ENCODE measurements around the gene SH2D4B. TPM values are rescaled to one million over a fixed set of nuclear protein-coding genes. Genes with fewer than 3 reads are reported as not detected.

SH2D4B gene
- not detected for polyA plus RNA-seq (2012; ENCODE audit: insufficient read depth, insufficient read length, low read depth)

- H3K36me3 ChIP-seq = no peaks in the 10 kb centered on the region
- peaks cover 13% of the 10 kb centered on the region for H3K4me1 ChIP-seq
- no peak within 1 kb of the TSS for H3K4me3 ChIP-seq (ENCODE audit: low read depth, low read length)
- peaks cover 12% of the 10 kb centered on the region; the same call in 1 of the 2 replicates for H3K27me3 ChIP-seq
- H3K9me3 ChIP-seq = no peaks in the 10 kb centered on the region
- no peak for DNase-seq
- TF ChIP-seq, protein P1, sequence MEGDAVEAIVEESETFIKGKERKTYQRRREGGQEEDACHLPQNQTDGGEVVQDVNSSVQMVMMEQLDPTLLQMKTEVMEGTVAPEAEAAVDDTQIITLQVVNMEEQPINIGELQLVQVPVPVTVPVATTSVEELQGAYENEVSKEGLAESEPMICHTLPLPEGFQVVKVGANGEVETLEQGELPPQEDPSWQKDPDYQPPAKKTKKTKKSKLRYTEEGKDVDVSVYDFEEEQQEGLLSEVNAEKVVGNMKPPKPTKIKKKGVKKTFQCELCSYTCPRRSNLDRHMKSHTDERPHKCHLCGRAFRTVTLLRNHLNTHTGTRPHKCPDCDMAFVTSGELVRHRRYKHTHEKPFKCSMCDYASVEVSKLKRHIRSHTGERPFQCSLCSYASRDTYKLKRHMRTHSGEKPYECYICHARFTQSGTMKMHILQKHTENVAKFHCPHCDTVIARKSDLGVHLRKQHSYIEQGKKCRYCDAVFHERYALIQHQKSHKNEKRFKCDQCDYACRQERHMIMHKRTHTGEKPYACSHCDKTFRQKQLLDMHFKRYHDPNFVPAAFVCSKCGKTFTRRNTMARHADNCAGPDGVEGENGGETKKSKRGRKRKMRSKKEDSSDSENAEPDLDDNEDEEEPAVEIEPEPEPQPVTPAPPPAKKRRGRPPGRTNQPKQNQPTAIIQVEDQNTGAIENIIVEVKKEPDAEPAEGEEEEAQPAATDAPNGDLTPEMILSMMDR (IDR thresholded peaks at IDR 0.05; ENCODE audit: low read depth, low read length) = no peak
These were observed at the start of gene SH2D4B for GRCh38 chr10:80537736-80538480. Gene SH2D4B, plus strand, starts transcription at chr10:80537902. Its CDS starts 430 bp downstream, at chr10:80538332.

GRCh38 chr10:80488539-80489066 lies 49.1 kb upstream of the SH2D4B start:
- TF ChIP-seq, protein P1 (IDR thresholded peaks at IDR 0.05; ENCODE audit: low read depth, low read length) = no peak
- DNase-seq = no peak
- Histone ChIP-seq H3K4me1 (no peaks in the 10 kb centered on the region), H3K9me3 (no peaks in the 10 kb centered on the region), H3K36me3 (no peaks in the 10 kb centered on the region; the same call in 1 of the 2 replicates), H3K4me3 (ENCODE audit: low read depth, low read length) (no peak overlapping the region), H3K27me3 (no peaks in the 10 kb centered on the region)

DNA sequence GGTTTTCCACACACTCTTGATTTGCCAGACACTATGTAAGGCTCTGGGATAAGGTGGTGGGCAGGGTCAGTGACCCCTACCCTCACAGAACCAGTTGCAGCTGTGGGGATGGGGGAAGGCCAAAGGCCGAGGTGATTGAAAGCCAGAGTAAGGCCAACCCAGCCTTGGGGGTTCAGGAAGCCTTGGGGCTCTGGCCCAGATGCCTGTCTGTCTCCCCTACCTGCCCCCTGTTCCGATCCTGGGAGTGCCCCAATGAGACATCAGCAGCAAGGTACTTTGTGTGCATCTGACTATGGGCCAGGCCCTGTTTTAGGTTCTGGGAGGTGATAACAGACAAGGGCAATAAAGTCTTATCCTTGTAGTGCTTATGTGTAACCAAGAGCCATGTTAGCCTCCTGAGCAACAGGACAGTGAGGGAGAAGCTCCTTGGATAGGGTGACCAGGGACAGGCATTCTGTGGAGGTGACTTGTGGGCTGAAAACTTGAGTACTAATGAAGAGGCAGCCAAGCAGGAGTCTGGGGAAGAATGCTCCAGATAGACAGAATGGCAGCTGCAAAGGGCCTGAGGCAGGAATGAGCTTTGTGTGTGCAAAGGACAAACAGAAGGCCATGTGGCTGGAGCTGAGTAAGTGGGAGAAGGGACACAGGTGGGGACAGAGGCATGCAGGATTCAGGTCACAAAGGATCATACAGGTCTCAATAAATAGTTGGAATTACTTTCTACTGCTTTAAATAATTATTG lies 48.2 kb upstream of the SH2D4B start:
- TF ChIP-seq, protein P1 (IDR thresholded peaks at IDR 0.05; ENCODE audit: low read depth, low read length) = no peak
- no peaks in the 10 kb centered on the region for H3K9me3 ChIP-seq
- H3K36me3 ChIP-seq = no peaks in the 10 kb centered on the region; the same call in 1 of the 2 replicates
- DNase-seq = no peak
- no peaks in the 10 kb centered on the region for H3K27me3 ChIP-seq
- no peak overlapping the region for H3K4me3 ChIP-seq (ENCODE audit: low read depth, low read length)
- no peaks in the 10 kb centered on the region for H3K4me1 ChIP-seq

DNA sequence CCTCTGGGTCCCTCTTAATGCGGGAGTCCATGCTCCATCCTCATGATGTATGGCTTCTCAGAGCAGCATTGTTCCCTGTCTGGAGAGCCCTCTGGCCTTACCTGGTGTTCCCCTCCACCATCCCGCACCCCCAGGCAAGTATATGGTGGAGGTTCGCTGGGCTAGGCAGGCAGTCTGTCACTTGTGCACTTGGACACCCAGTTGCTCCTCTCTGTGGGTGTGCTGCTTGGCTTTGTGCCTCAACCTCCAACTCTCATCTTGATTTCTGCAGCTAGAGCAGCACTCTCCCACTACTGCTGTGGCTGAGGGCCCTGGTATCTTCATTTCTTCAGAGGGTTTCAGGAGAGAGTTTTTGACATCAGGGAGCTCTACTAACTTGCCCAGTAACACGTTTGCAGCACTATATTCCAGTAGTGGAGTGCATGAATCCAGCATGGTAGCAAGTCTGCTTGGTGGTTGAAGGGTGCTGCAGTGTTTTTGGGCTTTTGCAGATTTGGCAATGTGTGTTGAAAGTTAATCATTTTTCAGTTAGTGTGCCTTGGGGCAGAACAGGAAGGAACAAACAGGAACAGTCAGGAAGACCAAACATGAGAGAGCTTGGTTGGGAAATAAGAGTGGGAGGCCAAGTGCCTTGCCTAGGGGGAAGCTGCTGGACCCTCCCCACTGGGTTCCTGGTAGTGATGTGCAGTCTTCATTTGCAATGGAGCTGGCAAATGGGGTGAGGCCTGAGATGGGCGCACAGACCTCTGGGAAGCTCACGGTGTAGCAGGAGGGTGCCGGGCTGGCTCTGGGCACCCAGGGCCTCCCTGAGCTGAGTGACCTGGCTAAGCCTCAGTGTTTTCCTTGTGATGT lies 46.2 kb upstream of the SH2D4B start:
- H3K36me3 ChIP-seq = no peaks in the 10 kb centered on the region; the same call in 1 of the 2 replicates
- H3K27me3 ChIP-seq = no peaks in the 10 kb centered on the region
- TF ChIP-seq, protein P1 (IDR thresholded peaks at IDR 0.05; ENCODE audit: low read depth, low read length) = no peak
- H3K4me1 ChIP-seq = no peaks in the 10 kb centered on the region
- no peak overlapping the region for H3K4me3 ChIP-seq (ENCODE audit: low read depth, low read length)
- DNase-seq = no peak
- H3K9me3 ChIP-seq = no peaks in the 10 kb centered on the region

- TF ChIP-seq, protein P1 (IDR thresholded peaks at IDR 0.05; ENCODE audit: low read depth, low read length) = no peak
- Histone ChIP-seq H3K36me3 (no peaks in the 10 kb centered on the region; the same call in 1 of the 2 replicates), H3K4me1 (no peaks in the 10 kb centered on the region), H3K9me3 (no peaks in the 10 kb centered on the region), H3K27me3 (no peaks in the 10 kb centered on the region), H3K4me3 (ENCODE audit: low read depth, low read length) (no peak overlapping the region)
- no peak for DNase-seq
These were observed 44.7 kb upstream of the SH2D4B start for GRCh38 chr10:80492848-80493521.

Measured in BE2C (cell line).